Left ventricle myocardium inferior (tissue), 1 donor: ENCODE data around the gene MIA3. TPM values are rescaled to one million over a fixed set of nuclear protein-coding genes. Genes with fewer than 3 reads are reported as not detected.

Experiments used
- DNase-seq: peaks from one replicate; pipeline ENCODE4 v3.0.0-alpha.2; 2020
- H3K27ac ChIP-seq: fragments of 200-600 bp; replicated peaks from 2 replicates; pipeline ENCODE4 v1.8.0; 2021
- H3K27me3 ChIP-seq: fragments of 200-600 bp; 2 replicates; pipeline ENCODE4 v1.8.0; 2021; ENCODE audit warnings: low read depth
- H3K36me3 ChIP-seq: fragments of 200-600 bp; 2 replicates; pipeline ENCODE4 v1.8.0; 2021
- H3K4me1 ChIP-seq: fragments of 200-600 bp; 2 replicates; pipeline ENCODE4 v1.8.0; 2021
- H3K4me3 ChIP-seq: fragments of 200-600 bp; 2 replicates; pipeline ENCODE4 v1.8.0; 2021; ENCODE audit warnings: mild to moderate bottlenecking, moderate library complexity
- H3K9me3 ChIP-seq: fragments of 200-600 bp; replicated peaks from 2 replicates; pipeline ENCODE4 v1.8.0; 2021
- intact Hi-C: fragments of 100-400 bp; cut with micrococcal nuclease; formaldehyde crosslinking; loops from one replicate; pipeline ENCODE4 v1.11.0; 2022
- total RNA-seq: library from RNA; stranded (reverse); fragmentation: NEBNext Ultra II Directional; extraction: Animal tissue kit (Norgen Biotek cat#: 25700); gene quantifications from one replicate; pipeline ENCODE4 v1.2.1, GENCODE V29; 2021
- TF ChIP-seq, protein P1 (sequence below): fragments of 200-600 bp; IDR thresholded peaks from 2 replicates; pipeline ENCODE4 v1.8.0; 2021; ENCODE audit warnings: antibody characterized with exemption, mild to moderate bottlenecking, borderline replicate concordance
- donor health status: DM: no; HTN: yes; CAD: no; lungs with severe emphysema.

MIA3 gene
- total RNA-seq, 1 donor from 2014 or later, result 53.5 TPM

- Histone ChIP-seq H3K9me3 (no peaks in the 10 kb centered on the region), H3K36me3 (peaks cover 87% of the 10 kb centered on the region), H3K4me3 (no peak overlapping the region), H3K27me3 (no peaks in the 10 kb centered on the region), H3K27ac (no peak overlapping the region), H3K4me1 (no peaks in the 10 kb centered on the region)
- TF ChIP-seq, protein P1, sequence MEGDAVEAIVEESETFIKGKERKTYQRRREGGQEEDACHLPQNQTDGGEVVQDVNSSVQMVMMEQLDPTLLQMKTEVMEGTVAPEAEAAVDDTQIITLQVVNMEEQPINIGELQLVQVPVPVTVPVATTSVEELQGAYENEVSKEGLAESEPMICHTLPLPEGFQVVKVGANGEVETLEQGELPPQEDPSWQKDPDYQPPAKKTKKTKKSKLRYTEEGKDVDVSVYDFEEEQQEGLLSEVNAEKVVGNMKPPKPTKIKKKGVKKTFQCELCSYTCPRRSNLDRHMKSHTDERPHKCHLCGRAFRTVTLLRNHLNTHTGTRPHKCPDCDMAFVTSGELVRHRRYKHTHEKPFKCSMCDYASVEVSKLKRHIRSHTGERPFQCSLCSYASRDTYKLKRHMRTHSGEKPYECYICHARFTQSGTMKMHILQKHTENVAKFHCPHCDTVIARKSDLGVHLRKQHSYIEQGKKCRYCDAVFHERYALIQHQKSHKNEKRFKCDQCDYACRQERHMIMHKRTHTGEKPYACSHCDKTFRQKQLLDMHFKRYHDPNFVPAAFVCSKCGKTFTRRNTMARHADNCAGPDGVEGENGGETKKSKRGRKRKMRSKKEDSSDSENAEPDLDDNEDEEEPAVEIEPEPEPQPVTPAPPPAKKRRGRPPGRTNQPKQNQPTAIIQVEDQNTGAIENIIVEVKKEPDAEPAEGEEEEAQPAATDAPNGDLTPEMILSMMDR, result no peak
- no peak for DNase-seq
- intact Hi-C loops, result no loop called here
Observed at GRCh38 chr1:222631611-222632208, 13.8 kb downstream of the MIA3 start.

DNA sequence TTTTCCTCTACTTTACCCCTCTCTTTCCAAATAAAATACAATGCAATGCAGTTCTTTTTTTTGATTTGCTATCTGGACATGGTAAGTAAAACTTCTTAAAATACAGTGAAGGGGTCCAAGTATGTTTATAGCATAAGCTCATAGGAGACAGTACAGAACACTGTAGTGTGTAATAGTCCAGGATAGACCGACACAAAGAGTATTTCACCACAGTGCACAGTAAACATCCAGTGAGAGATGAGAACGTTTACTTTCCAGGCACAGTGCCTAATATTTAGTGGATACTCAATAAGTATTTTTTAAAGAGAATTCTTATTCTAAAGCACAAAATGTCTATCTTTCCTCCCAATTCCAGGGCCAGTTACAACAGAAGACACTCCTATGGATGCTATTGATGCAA is 14.9 kb downstream of the MIA3 start:
- TF ChIP-seq, protein P1, result no peak
- intact Hi-C loops, result no loop called here
- H3K27me3 ChIP-seq, result no peaks in the 10 kb centered on the region
- H3K4me3 ChIP-seq, result no peak overlapping the region
- peaks cover 85% of the 10 kb centered on the region for H3K36me3 ChIP-seq
- no peaks in the 10 kb centered on the region for H3K9me3 ChIP-seq
- DNase-seq, result no peak
- no peak overlapping the region for H3K27ac ChIP-seq
- no peaks in the 10 kb centered on the region for H3K4me1 ChIP-seq

DNA sequence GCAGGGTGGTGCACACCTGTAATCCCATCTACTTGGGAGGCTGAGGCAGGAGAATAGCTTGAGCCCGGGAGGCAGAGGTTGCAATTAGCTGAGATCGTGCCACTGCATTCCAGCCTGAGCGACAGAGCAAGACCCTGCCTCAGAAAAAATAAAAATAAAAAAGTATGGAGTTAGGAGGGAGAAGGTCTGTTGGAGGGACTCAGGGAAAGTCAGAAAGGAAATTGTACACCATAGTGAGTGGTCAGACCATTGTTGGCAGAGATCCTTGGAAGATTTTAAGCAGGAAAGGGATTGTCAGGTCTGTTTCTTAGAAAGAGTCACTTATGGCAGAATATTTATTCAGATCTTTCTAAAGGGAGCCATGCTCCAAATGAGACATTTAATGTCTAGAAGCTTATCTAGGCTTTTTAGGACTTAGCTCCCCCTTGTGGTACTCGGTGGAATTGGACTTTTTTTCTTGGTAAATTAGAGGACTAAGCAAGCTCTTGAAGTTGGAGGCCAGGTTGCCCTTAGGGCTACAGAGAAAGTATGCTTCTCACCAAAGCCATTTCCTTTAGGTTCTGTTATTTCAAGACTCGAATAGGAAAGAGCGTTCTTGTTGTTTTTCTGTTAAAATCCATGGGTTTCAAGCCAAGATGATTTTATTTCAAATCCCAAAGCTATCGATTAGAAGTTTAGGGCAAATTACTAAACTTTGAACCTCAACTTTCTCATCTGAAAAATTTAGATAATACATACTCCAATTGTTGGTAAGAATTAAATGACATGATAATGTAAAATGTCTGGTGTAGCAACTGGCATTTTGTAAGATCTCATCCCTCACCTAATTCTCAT is 16.5 kb downstream of the MIA3 start:
- intact Hi-C loops, result loop anchor here (2.0 kb wide), 1 partner anchor 170 kb away; no protein-coding TSS in a partner anchor
- DNase-seq, result no peak
- TF ChIP-seq, protein P1, result peak; percentile 90
- no peaks in the 10 kb centered on the region for H3K9me3 ChIP-seq
- no peak overlapping the region for H3K27ac ChIP-seq
- no peaks in the 10 kb centered on the region for H3K4me1 ChIP-seq
- H3K4me3 ChIP-seq, result no peak overlapping the region
- peaks cover 75% of the 10 kb centered on the region for H3K36me3 ChIP-seq
- H3K27me3 ChIP-seq, result no peaks in the 10 kb centered on the region

GRCh38 chr1:222641269-222641948 is 23.5 kb downstream of the MIA3 start:
- no peaks in the 10 kb centered on the region for H3K27me3 ChIP-seq
- H3K27ac ChIP-seq, result no peak overlapping the region
- no peaks in the 10 kb centered on the region for H3K9me3 ChIP-seq
- peaks cover 25% of the 10 kb centered on the region for H3K4me1 ChIP-seq
- H3K4me3 ChIP-seq, result no peak overlapping the region
- TF ChIP-seq, protein P1, result no peak
- peaks cover 23% of the 10 kb centered on the region for H3K36me3 ChIP-seq
- no peak for DNase-seq
- intact Hi-C loops, result no loop called here

- intact Hi-C loops, result no loop called here
- no peak for DNase-seq
- TF ChIP-seq, protein P1, result no peak
- H3K27me3 ChIP-seq, result no peaks in the 10 kb centered on the region
- H3K27ac ChIP-seq, result no peak overlapping the region
- peaks cover 24% of the 10 kb centered on the region for H3K36me3 ChIP-seq
- peaks cover 25% of the 10 kb centered on the region for H3K4me1 ChIP-seq
- H3K9me3 ChIP-seq, result no peaks in the 10 kb centered on the region
- no peak overlapping the region for H3K4me3 ChIP-seq
Observed at GRCh38 chr1:222642468-222642867, 24.6 kb downstream of the MIA3 start.
